Lung microvascular endothelial cell (primary cell): ENCODE results near the gene SNX9. TPM values are rescaled to one million over a fixed set of nuclear protein-coding genes. Genes with fewer than 3 reads are reported as not detected.
"Not testable (repeated sequence)": the region's sequence is repeated elsewhere in the genome, so short reads cannot be mapped to it uniquely, and the experiment has no call there.

ENCODE experiments used
- DNase-seq, 2 donors: peaks; one replicate each; pipeline versions ENCODE4 v3.0.0 to v3.0.0-alpha.2; 2010; ENCODE audit warnings: low read depth in 2 of 2
- total RNA-seq: library from RNA; depleted of rRNA; stranded (reverse); fragments of >200 nt; gene quantifications from 2 replicates; pipeline ENCODE4 v1.2.1, GENCODE V29; 2014

The SNX9 gene
- total RNA-seq, 1 donor from 2014 or later, result 50.8 TPM

GRCh38 chr6:157855325-157855724 is 32.3 kb downstream of the SNX9 start:
- no peak for DNase-seq

- not testable (repeated sequence) for DNase-seq
Measured at GRCh38 chr6:157855804-157856203, 32.8 kb downstream of the SNX9 start.

- not testable (repeated sequence) for DNase-seq
Measured at GRCh38 chr6:157858664-157859063, 35.6 kb downstream of the SNX9 start.

- DNase-seq, result peak in 1 of 2 donors; percentile 56
Measured at GRCh38 chr6:157859775-157860504, 36.9 kb downstream of the SNX9 start.

- DNase-seq, result no peak
Measured at GRCh38 chr6:157860505-157860991, 37.5 kb downstream of the SNX9 start.

- DNase-seq, result no peak
Measured at GRCh38 chr6:157861184-157861583, 38.1 kb downstream of the SNX9 start.

GRCh38 chr6:157861814-157862213 is 38.8 kb downstream of the SNX9 start:
- DNase-seq, result peak; percentile 70 to 72

- no peak for DNase-seq
Measured at GRCh38 chr6:157862706-157863105, 39.7 kb downstream of the SNX9 start.

- no peak for DNase-seq
Measured at GRCh38 chr6:157864185-157864761, 41.2 kb downstream of the SNX9 start.

- no peak for DNase-seq
Measured at GRCh38 chr6:157865249-157865648, 42.2 kb downstream of the SNX9 start.

- peak; percentile 62 to 80 for DNase-seq
Measured at GRCh38 chr6:157867155-157867559, 44.1 kb downstream of the SNX9 start.

- no peak for DNase-seq
Measured at GRCh38 chr6:157867981-157868380, 44.9 kb downstream of the SNX9 start.

GRCh38 chr6:157868835-157869234 is 45.8 kb downstream of the SNX9 start:
- DNase-seq, result peak; percentile 59 to 93

GRCh38 chr6:157869673-157870302 is 46.7 kb downstream of the SNX9 start:
- DNase-seq, result no peak

- peak; percentile 81 to 88 for DNase-seq
Measured at GRCh38 chr6:157873735-157874344, 50.8 kb downstream of the SNX9 start.

GRCh38 chr6:157877149-157877548 is 54.1 kb downstream of the SNX9 start:
- DNase-seq, result no peak

- DNase-seq, result no peak
Measured at GRCh38 chr6:157877573-157878438, 54.8 kb downstream of the SNX9 start.

GRCh38 chr6:157879034-157879872 is 56.2 kb downstream of the SNX9 start:
- DNase-seq, result no peak

GRCh38 chr6:157879873-157880254 is 56.8 kb downstream of the SNX9 start:
- DNase-seq, result no peak

- no peak for DNase-seq
Measured at GRCh38 chr6:157880534-157880933, 57.5 kb downstream of the SNX9 start.
